Activated CD8-positive, alpha-beta memory T cell treated with anti-CD3 and anti-CD28 coated beads for 4 hours (primary cell): Measurements from ENCODE around the gene WDR38.

ENCODE experiments used
- DNase-seq, 2 donors: peaks; one replicate each; pipeline ENCODE4 v3.0.0-alpha.2; 2020; ENCODE audit warnings: low read depth in 2 of 2

Gene WDR38

DNA sequence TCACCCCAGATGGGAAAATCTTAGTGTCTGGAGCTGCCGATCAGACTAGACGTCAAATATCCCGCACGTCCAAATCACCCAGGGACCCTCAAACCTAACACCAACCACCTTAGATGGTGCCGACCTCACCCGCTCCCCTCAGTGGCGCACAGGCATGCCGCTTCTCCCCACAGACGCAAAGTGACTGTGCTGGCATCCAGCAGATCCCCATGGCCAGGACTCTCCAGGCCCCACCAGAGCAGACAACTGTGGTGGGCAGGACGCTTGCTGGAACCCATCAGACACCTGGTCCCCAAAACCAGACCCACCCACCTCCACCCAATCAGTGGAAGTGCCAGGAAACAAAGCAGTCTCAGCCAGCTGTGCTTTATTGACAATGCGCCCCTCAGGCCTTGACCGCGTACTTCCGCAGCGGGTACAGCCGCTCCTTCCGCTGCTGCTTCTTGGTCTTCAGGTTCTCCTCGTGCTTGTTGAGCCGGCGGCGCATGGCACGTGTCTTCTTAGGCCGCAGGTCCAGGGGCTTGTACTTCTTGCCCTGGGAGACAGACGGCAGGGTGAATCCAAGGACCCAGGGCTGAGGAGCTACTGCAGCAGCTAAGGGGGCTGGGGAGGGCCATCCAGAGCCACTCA lies 4.4 kb downstream of the WDR38 start:
- DNase-seq, result no peak

DNA sequence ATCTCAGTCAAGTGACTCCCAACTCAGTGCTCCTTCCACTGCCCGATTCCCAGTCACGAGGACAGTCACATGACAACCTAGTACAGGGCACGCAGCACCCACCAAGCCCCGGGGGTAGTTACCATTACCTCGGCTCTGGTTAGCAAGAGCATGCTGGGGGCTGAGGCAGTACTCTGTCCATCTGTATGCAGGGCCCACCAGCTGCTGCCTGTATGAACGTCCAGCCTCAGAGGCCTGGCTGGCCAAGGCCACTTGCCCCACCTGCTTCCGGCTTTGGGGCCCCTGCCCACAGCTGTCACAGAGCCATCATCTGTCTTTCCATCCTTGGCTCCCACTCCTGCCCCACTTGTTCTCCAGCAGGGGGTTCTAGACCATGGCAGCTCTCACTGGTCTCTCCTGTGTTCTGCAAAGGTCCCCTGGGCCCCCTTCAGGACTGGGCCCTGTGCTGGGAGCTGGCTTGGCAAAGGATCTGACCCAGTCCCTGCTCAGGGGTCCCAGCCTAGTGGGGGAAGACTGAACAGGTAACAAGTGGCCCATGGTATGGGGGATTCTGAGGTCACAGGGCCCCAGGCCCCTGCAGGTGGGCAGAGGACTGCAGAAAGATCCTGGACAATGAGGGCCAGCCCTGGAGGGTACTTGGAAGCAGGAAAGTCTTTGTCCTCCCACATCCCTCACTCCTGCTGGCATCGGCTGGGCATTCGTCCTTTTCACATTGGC lies 5.2 kb downstream of the WDR38 start:
- no peak for DNase-seq

DNA sequence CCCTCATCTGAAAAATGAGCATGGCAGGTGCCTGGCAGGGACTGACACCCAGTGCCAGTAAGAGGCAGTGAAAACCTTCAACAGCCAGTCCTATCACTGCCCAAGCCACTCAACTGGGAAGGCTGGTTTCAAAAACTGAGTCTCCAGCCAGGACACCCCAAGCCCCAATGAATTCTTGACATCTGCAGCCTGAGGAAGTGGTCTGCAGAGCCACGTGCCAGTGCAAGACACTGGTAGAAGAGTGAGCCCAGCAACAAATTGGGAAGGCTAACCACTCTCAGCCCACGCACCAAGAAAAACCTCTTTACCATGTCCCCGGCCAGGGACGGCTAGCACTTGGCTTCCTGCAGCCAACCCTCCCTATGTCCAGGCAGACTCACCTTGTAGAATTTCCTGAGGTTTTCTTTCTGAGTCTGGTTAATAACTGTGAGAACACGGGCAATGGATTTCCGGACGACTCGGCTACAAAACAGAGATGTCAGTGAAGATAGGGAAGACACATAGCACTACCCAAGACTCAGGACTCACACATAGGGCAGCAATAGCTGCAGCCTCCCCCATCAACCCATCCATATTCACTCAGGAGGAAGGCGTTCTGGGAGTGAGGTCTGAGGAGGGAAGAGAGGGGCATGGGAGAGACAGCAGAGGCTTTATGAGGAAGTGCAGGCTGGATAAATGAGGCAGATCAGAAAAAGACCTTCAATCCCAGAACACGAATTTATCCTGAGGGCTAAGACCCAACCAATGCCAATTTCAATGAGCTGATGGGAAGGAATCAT lies 6.7 kb downstream of the WDR38 start:
- no peak for DNase-seq

DNA sequence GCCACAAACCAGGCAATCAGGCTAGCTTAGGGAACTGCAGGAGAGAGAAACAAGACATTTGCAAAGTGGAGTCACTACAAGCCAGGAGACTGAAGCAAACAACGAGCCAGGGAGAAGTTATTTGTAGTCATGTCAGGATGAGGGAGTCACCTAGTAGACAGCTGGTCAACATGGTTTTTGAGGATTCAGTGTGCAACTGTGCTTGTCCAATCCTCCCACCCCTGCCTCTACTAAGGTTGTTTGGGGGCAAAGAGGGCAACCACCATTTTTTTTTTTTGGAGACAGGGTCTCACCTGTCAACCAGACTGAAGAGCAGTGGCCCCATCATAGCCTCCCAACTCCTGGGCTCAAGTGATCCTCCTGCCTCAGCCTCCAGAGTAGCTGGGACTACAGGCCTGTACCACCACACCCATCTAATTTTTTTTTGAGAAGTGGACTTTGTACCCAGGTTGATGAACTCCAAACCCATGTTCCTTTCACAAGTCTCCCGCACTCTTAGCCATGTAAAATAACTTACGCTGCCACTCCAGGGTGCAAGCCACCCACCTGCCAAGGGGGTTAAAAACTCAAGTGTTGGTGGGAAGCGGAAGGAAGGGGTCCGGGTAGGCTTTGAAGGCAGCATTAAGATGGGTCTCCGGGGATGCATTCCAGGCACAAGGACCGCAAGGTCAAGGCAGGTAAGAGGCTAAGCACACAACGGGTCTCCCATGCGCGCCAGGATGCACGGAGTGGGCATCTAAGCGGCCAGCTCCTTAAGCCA lies 7.5 kb downstream of the WDR38 start:
- DNase-seq, result no peak

DNA sequence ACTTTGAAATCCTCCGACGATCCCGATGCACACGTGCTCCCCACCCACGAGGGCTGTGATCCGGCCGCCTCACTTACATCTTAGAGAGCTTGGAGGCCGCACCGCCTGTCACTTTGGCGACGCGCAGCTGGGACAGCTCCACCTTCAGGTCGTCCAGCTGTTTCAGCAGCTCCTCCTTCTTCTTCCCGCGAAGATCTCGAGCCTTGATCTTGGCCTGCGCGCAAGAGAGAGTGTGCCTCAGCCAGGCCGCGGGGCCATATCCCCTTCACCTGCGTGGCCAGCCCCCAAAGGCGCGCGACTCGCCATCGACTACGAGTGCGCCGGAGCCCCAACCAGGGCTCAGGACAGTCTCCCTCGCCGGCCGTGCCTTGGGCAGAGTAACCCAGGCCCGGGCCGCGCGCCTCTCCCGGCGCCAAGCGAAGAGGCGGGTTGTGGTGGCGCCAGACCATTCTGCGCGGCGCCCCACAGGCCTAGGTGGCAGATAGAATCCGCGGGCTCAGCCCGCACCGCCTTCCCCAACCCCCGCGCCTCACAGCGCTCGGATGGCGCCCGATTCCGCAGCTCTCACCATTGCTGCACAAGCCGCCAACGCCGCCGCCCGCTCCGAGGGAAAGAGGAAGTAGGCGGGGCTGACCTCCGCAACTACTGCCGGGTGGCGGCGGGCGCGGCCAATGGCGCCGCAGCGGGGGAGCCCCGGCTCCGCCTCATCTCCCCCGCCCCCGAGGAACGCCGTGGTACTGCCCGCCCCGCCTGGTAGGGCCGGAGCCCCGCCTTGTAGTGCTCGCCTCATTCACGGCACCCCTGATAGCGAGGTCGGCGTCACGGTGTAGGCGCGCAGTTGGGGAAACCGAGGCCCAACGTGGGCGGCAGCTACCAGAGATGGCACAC lies 8.3 kb downstream of the WDR38 start, which contains the start of the genes ARPC5L and RPL35:
ARPC5L (plus strand) TSS at position 789 of the 888 bp plus-strand sequence. CDS start 7,161 bp downstream, outside the sequence.
RPL35 (minus strand) TSS at position 616 of the 888 bp plus-strand sequence; CDS start at position 571, 45 bp downstream.
- DNase-seq, result peak; percentile 91 to 92

DNA sequence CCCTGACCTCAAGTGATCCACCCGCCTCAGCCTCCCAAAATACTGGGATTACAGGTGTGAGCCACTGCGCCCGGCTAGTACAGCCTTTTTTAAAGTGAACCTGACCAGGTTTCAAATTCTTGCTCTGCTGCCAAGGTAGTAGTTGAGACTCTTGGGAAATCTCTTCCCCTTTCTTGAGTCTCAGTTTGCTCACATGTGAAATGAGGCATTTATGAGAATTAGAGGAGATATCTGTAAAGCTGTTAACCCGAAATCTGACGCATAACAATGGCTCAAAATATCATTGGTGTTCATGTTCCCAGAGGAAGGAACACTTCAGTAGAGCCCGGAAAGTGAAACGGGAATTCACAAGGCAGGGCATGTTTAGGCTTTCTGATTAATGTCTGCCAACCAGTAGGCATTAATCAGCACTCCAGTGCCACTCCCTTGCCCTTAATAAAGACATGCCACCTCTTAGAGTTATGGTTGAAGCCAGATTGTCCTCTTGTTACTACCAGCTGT lies 10.2 kb downstream of the WDR38 start:
- DNase-seq, result no peak

DNA sequence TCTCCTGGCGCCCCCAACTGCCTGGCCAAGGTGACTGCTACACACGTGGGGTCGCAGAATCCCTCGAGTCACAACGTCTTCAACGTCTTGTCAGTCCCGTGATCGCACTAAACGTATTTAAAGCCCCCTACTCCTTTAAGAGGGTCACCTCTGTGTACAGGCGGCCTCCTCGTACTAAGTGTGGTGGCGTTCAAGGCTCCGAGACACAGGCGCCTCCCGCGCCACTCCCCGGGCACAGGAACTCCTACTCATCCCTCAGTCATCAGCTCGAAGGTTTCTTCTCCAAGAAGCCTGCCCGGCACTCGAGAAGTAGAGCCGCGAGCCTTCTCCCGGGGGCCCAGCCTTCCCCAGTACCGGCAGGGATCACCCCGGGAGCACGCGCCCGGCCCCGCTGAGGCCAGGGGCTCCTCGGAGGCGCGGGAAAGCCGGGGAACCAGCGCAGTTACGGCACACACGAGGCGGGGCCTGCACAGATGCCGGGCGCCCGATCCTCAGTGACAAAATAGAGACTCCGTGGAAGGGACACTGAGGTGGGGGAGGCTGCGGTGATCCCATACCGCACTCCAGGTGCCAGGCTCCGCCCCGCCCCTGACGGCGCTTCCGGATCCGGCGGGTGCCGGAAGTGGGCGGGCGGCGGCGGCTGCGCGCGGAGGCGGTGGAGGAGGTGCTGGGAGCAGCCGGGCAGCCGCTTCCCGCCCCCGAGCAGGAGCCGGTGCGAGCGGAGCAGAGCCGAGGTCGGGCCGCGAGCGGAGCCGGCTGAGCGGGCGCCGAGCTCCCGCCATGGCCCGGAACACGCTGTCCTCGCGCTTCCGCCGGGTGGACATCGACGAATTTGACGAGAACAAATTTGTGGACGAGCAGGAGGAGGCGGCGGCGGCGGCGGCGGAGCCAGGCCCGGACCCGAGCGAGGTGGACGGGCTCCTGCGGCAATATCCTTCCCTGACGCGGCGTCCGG lies 15.5 kb downstream of the WDR38 start:
- DNase-seq, result peak; percentile 82 to 84

DNA sequence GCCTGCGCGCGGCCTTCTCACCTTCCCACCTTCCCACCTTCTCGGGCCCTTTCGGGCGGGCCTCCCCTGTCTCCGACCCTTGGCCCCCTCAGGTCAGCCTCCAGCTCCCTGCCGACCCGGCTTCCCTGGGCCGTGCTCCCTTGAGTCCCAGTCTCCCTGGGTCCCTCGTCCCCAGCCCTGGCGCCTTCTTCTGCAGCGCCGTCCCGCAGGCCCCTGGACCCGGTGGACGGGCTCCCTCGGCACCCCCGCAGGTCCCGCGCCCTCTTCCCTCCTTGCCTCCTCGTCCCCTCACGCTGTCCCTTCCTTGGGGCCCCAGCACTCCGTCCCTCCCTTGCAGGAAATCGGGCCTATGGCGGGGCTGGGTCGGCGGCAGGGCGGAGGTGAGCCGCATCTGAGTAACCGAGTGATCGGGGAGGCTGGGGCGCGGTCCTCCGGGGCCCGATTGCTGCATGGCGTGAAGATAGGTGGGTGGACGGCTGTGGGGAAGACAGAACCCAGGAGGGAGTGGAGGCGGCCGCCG lies 16.3 kb downstream of the WDR38 start:
- no peak for DNase-seq

DNA sequence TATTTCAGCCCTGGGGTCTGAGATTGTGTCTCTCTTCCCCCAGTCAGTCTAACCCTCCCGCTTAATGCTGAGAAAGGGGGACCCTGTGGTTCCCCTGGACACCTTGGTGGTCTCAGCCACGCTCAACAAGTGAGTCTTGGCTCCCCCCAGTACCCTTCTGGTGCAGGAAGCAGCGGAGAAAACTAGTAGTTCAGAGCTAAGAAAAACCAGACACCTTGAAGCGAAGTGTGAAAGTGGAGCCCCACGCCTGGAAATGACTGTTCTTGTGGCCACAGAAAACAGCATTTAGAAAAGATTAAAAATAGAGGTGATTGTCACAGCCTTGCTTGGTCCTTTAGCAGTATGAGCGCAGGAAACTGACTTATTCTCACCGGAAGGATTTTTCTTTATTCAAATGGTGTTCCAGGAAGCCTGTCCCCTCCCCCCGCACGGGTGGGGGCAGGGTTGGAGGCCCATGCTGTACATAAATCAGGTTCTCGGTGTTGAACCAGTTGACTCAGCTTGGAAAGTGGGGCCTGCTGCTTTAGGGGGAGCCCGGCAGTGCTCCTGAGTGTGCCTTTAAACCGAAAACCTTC lies 16.8 kb downstream of the WDR38 start:
- peak; percentile 75 to 76 for DNase-seq

DNA sequence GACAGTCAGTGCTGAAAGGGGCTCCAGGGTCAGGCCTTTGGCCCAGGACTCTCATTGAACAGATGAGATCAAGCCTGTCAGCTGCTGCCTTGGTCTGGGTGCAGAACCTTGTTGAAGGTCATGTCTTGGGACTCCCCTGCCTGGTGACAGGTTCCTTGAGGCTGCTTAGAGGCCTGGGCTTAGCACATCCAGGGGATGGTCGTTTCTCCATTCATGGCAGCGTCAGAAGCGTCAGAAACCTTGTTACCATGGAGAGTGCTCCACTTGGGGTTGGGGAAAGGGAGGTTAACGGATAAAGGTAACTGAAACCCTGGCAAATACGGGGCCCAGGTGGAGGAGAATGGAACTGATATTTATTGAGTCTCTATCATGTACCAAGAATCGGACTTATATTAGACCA lies 17.5 kb downstream of the WDR38 start:
- DNase-seq, result no peak

DNA sequence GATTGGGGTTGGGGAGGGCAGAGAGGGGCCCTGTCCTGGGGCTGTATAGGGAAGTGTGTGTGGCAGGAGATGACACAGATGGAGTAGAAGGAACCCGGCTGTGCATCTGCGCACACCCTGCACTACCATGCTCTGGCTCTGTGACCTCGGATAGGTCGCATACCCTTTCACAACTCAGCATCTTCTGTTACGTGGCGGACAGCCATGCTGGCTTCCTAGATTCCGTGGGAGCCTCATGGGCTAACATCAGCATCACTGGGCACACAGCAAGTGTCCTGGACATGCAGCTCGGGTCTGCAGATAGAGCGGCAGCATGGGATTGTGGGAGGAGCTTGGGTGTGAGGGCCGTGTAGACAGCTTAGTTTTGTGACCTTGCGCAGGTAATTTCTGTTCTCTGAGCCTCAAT lies 17.9 kb downstream of the WDR38 start:
- no peak for DNase-seq

DNA sequence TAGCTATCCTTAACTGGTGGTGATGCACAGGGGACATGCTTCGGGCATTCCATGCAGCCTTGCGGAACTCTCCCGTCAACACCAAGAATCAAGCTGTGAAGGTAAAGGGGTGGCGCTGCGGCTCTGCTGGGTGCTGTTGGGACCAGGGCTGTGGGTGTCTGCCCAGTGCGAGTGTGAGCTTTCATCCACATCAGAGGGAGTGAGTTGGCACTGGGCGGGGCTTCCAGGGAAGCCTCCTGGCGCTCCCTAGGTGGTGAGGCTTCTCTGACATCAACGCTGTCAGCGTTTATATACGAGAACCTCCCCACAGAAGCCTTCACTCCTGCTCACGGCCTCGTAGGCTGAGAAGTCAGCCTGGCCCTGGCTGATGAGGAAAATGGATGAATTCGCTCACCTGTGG lies 20.4 kb downstream of the WDR38 start:
- no peak for DNase-seq

DNA sequence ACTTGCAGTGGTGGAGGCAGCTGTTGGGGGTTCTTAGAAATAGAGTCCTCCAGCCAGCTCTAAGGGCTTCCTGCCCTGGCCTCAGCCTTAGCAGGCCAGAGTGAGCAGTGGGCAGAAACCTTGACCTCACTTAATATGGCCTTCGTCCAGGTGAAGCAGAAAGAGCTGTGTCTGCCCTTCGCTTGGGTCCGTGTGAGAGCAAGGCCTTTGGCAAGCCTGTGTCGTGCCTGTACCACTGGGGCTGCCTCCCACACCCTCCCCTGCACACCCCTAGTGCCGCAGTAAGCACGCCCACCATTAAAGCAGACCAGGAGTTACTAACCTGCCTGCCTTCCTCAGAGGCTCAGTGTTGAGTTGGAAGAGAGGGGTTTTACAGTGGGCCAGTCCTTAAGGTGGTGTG lies 22.2 kb downstream of the WDR38 start:
- no peak for DNase-seq

DNA sequence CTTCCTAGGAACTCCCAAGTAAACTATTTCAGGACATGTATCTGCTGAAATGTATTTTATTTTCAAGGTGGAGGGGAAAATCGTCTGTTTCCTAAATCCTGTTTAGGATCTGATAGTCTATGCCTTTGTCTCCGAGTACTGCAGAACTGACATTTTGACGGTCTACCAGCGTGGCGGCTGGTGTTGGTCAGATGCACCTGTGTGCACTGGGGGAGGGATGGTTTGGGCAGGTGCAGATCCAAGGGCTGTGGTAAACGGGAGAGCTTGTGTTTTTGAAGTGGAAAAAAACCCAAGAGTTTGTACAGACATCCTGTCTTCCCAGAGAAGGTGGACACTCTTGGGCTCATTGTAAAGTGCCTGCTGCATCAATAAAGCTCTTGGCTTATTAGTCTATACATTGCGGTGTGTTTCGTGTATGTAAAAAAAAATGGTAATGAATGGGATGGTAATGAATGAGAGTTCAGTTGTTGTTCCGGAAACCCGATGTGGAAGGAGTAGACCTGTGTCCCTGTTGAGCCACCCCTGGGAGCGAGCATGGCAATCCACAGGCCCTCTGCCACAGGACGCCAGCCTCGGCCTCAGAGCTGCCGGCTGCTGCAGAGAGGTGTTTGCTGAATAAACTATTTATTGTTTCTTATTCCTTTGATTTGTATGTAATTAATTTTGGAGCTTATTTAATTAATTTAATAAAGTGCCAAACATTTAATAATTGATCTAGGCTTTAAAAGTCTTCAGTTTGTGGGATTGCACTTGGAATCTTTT lies 23.9 kb downstream of the WDR38 start:
- DNase-seq, result no peak

DNA sequence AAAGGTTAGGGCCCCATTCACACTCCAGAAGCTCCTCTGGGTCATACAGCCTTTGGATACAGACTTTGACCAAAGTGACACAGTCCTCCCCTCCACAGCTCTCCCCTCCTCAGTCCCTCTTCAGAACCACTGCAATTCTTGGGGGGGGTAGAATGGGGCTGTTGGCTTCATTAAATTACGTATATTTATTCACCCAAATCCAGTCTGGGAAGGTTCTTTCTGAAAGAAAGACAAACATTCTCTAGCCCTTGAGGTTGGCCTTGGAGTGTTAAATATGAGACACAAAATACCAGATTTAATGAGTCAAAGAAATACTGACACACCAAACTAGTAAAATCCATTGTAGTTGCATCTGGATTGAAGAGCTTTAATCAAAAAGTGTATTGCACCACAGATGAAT lies 24.8 kb downstream of the WDR38 start:
- no peak for DNase-seq

DNA sequence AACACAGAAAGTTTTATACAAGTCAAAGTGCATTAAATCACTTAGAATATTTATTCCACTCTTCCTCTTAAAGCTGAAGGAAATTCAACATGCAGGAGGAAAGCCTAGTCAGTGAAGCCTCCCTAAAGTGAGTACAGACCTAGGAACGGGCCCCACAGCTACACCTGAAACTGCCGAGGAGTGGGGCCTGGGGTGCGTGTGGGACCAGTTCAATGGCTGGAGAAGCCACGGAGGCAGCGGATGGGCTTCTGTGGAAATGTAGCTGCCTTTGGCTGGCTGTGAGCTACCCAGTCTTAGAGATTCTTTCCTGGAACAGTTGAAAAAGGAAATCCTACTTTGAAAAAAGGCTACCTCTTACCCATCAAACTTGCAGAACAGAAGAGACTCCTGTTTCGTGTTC lies 25.3 kb downstream of the WDR38 start:
- DNase-seq, result no peak

DNA sequence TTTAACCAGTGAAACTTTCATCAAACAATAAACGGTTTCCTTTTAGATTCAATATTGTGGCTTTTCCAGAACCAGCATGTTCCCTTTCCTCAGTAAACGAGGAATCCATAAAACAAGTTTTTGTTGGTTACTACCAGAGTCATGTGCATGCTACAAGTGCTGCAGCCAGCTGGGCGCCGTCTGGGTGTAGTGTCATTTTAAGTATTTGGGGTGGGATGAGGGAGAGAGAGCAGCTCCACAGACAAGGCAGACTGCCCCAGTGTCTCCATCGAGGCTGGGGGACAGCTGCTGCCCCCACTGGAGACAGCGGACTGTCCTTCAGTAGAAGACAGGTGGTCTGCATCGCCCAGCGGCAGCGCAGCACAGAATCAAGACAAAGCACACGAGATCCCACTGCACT lies 26.0 kb downstream of the WDR38 start:
- no peak for DNase-seq

DNA sequence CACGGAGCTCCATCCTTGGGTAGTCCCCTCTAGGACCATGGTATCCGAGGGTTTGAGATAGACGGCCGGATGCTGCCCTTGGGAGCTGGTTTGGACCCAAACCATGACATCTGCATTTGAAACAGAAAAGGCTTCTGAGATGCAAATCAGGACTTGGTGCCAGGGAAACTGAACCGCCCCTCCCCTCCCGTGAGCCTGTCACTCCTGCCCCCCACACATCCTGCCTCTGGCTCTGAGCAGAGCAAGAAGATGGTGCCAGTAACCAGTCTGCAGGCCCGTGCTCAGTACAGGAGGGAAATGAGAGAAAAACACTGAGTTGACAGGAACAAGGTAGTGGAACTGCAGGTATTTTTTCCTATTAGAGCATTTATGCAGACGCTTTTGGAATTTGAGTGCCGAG lies 27.2 kb downstream of the WDR38 start:
- DNase-seq, result no peak
